SKM-1 (cell line): Measurements from ENCODE around the gene INTS7.

Experiments used
- DNase-seq: peaks from one replicate; lab custom pipeline; 2025; ENCODE audit not compliant: unreplicated experiment; lab: John Stamatoyannopoulos, UW

INTS7 gene, protein sequence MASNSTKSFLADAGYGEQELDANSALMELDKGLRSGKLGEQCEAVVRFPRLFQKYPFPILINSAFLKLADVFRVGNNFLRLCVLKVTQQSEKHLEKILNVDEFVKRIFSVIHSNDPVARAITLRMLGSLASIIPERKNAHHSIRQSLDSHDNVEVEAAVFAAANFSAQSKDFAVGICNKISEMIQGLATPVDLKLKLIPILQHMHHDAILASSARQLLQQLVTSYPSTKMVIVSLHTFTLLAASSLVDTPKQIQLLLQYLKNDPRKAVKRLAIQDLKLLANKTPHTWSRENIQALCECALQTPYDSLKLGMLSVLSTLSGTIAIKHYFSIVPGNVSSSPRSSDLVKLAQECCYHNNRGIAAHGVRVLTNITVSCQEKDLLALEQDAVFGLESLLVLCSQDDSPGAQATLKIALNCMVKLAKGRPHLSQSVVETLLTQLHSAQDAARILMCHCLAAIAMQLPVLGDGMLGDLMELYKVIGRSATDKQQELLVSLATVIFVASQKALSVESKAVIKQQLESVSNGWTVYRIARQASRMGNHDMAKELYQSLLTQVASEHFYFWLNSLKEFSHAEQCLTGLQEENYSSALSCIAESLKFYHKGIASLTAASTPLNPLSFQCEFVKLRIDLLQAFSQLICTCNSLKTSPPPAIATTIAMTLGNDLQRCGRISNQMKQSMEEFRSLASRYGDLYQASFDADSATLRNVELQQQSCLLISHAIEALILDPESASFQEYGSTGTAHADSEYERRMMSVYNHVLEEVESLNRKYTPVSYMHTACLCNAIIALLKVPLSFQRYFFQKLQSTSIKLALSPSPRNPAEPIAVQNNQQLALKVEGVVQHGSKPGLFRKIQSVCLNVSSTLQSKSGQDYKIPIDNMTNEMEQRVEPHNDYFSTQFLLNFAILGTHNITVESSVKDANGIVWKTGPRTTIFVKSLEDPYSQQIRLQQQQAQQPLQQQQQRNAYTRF

DNA sequence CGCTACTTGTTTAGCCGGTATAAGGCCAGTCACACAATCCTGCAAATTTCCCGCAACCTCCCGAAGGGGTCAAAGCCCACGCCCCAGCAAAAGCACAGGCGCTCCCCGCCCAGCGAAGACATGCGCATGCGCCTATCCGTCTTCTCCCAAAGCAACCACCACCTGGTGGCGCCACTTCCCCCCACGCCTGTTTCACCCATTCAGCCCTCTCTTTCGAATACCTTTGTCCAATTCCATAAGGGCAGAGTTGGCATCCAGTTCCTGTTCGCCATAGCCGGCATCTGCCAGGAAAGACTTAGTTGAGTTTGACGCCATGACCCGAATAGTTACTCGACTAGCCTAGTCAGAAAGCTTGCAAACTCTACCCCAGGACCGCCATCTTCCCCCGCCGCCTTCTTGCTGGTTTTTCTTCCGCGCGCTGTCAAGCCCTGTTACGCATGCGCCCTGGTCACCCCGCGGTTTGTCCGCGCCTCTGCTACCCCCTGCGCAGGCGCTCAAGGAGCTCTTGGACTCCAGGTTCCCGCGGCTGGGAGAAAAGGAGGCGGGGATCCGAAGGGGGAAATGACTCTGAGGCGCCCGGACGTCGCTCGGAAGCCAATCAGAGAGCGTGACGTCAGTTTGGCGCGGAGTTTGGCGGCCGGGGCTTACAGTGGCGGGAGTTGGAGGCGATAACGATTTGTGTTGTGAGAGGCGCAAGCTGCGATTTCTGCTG lies at the start of gene INTS7, which contains the start of gene DTL:
Gene INTS7 (minus strand): TSS at position 435 of the 712 bp plus-strand sequence. CDS start 120 bp downstream, at position 315.
Gene DTL (plus strand): TSS at position 626 of the 712 bp plus-strand sequence. CDS start 143 bp downstream, outside the sequence.
- peak; percentile 100 for DNase-seq

DNA sequence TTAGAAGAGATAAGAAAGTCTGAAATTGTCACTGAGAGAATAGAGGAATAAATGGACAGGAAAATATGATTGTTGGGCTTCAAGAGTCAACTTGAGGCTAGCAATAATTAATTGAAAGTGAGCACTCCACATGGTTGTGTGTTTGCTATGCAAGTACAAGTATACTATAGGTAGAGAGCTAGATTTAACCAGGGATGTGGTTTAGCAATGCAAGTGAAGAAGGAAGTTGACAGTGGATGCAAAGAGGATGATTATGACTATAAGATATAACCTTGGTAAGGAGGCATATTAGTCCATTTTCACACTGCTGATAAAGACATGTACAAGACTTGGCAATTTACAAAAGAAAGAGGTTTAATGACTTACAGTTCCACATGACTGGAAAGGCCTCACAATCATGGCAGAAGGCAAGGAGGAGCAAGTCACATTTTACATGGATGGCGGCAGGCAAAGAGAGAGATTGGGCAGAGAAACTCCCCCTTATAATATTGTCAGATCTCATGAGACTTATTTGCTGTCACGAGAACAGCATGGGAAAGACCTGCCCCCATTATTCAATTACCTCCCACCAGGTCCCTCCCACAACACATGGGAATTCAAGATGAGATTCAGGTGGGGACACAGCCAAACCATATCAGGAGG lies 47.5 kb upstream of the INTS7 start:
- DNase-seq, result no peak

DNA sequence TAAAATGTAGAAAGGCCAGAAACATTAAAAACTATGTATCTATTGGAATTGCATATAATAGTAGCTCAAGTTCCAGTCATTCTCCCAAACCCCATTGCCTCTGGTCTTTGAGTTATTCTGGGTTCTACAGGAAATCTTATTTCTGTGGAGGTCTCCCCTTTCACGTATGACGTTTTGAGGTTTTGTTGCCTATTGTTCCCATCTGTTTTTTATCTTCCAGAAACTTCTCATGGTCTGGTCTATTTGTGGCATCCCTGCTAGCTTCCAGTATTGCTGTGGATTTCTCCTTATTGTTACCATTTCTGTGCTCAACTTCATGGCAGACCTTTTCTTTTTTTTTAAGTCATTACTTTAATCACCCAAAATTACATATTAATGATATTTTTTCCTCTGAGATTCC lies 43.5 kb upstream of the INTS7 start:
- no peak for DNase-seq

DNA sequence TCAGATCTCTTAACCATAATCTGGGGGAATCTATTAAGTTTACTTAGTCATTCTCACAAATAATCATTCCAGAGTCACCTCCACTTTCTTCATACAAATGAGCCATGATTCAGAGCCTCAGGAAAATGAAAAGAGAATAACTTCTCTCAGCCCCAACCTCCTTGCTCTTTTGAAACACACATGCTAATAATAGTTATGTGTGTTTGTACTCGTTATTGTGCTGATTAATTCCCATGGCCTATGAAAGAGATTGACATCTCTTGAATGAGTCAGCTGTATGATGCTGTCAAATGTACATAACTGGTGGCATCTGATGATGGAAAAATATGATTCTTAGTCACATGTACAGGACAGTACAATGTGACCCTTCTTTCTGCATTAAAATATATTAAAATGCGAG lies 41.7 kb upstream of the INTS7 start:
- DNase-seq, result no peak

DNA sequence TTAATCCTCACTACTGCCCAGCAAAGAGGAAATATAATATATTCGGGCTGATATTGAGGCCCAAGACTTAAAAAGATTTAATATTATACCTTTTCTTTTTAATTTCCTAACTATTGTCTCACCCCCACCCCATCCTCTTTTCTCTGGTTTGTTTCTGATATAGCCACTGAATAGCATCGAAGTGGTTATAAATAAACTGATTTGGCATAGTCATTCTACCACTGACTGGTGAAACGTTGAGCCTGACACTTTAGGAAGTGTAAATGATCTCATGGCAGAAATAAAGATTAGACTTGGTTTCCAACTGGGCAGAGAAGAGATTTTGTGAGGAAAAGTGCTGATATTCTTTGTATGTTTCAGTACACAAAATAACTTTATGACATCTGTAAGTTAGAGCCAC lies 39.5 kb upstream of the INTS7 start:
- no peak for DNase-seq

DNA sequence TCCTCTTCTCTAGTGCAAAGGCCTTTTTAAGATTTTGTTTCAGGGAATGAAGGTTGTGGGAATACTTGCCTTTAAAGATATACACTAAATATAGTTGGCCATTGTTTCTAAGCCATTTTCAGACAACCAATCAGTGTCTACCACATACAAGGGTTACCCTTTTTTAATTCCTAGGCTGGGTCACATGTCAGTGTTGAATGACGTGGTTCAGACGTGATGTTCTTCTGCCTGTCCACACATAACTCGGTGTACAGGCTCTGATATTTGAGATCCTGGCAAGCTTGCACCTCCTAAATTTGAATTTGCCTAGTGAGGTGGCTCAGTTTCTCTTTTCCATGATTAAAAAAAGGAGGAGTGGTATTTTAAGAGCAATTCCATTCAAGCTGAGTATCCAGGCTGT lies 39.0 kb upstream of the INTS7 start:
- no peak for DNase-seq

DNA sequence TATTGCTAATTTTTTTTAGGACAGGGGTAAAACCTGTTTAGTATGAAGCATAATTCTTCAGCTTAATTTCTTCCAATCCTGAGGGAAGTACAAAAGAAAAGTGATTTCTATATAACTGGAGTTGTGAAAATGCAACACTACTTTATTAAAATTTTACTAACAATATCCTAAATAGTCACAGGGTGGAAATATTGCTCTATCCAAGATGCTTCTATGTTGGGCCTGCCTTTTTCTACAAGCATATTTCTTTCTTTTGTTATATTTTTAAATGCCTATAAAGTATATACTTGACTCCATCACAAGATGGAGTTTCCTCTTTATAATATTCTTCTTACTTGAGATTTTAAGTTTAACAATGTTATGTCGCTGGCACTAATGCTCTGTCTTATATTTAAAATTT lies 38.1 kb upstream of the INTS7 start:
- no peak for DNase-seq

DNA sequence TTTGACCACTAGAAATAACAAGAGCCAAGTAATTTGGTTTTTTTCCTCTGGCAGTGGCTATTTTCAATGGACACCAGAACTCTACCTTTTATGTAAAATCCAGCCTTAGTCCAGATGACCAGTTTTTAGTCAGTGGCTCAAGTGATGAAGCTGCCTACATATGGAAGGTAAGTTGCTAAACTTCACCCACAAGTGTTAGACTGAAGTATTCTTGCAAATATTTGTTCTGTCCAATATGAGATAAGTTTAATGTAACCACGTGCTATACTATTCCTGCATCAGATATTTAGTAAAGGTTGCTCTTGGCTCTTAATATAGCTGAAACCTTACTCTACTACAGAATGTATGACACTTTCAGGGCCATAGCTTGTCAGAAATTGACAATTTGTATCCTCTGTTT lies 36.7 kb upstream of the INTS7 start:
- no peak for DNase-seq

DNA sequence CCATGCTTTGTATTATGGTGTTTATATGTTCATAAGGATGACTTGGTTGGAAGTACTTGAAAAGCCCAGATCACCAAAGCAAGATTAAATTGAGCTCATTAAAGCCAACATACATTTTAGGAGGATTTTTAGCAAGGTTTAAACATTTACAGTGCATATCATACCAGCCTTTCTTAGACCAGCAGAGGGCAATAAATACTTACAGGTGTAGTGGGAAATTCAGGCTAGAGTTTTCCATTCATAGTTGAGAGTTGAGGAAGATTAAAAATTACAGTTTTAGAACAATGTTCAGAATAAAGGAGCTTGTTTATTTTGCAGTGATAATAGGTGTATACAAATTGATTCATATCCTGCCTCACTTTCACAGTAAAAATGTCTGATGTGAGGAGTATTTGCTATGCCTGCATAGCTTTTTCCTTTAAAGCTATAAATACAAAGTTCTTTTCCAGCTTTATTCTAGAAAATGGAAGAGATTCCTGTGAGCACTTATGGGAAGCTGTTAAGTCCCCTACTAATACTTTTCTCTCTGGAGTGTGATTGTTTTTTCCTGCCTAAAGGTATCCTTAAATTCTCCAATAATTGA lies 35.5 kb upstream of the INTS7 start:
- DNase-seq, result peak; percentile 32

DNA sequence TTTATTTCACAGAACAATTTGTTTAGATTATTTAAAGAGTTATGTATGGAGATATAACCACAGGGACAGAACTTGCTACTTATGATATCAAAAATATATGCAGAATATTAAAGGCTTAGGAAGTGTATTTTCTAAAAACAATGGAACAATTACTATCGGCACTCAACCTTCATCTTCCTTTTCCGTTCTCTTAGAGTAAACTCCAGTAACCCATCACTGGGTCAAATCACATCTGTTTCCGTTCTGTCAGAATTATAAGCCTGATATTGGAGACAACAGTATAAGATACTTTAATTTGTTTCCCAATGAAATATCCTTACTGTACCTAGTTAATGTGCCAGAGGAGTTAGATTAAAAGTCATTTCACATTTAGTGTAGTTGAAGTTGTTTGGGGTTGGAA lies 32.4 kb upstream of the INTS7 start:
- DNase-seq, result no peak

DNA sequence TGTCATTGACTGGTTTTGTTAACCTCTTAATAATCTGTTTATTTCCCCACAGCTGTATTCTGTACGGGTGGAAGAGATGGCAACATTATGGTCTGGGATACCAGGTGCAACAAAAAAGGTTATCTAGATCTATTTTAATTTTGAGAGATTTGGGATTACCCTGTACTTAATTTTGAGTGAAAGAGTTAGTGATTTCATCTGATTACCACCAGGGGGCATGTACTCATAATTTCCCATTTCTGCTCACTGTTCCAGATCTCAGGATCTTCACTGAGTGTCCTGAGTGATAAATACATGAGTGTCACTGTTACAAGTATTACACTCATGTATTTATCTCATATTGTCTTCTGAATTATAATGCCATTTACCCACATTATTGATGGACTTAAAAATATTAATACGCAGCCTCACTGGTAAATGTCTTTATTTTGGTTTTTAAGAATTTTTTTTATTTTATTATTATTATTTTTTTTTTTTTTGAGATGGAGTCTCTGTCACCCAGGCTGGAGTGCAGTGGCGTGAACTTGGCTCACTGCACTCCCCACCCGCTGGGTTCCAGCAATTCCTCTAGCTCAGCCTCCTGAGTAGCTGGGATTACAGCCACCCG lies 27.6 kb upstream of the INTS7 start:
- DNase-seq, result peak; percentile 57

DNA sequence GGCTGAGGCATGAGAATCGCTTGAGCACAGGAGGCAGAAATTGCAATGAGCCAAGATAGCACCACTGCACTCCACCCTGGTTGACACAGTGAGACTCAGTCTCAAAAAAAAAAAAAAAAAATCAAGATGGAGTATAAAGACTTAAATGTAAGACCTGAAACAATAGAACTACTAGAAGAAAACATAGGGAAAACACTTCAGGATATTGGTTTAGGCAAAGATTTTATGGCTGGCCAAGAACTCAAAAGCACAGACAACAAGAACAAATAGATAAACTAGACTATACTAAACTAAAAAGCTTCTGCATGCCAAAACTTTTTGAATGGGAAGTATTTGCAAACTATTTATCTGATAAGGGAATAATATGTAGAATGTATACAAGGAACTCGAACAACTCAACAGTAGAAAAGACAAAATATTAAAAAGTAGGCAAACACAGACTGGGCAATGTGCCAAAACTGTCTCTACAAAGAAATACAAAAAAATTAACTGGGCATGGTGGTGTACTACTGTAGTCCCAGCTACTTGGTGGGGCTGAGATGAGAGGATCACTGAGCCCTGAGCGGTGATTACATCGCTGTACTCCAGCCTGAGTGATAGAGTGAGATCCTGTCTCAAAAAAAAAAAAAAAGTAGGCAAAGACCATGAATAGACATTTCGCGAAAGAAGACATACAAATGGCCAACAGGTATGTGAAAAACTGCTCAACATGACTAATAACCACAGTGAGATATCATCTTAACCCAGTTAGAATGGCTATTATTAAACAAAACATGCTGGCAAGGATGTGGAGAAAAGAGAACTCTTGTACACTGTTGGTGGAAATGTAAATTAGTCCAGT lies 25.5 kb upstream of the INTS7 start:
- no peak for DNase-seq

DNA sequence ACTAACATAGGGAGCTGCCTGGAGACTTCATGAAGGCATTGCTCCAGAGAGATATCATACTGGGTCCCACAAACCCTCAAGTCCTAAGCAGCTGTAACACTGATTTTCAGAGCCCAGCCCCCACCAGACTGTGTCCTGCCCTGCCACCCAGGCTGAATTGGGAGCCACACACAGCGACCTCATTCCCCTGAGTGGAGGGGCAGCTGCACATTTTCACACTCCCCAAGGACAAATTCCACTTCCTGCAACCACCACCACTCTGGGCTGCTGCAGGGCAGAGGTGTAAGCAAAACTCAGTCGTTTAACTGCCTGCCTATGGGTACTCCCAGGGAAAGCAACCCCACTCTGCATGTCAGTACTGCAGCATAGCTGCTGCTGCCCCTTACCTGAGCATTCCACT lies 20.0 kb upstream of the INTS7 start:
- DNase-seq, result no peak

DNA sequence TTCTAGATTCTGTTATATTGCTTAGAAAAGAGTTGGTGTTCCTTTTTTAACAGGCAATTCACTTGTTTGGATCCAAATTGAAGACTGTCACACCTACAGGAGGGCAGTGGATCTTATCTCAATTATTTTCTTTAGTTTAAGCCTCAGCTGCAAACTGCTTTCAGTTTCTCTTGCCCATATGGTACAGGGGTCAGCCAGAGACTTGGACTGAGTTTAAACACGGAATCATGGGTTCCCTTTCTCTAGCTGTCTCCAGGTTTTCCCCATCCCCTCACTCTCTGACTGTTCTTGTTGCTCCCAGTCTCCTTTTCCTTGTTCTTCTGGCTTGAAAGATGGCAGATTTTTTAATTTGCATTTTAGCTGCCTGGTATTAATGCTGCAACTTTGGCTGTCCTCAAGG lies 18.6 kb upstream of the INTS7 start:
- DNase-seq, result no peak

DNA sequence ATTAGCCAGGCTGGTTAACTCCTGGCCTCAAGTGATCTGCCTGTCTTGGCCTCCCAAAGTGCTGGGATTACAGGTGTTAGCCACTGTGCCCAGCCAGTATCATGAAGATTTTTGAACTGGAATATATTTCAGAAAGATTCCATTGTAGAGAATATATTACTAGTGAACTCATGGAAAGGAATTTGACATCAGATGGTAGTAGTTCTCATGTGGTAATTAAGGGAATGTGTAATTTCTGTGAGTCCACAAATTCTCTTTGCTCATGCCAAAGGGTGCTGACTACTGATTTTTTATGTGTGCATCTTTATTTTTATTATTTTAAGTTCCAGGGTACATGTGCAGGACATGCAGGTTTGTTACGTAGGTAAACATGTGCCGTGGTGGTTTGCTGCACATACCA lies 10.6 kb upstream of the INTS7 start:
- DNase-seq, result no peak

DNA sequence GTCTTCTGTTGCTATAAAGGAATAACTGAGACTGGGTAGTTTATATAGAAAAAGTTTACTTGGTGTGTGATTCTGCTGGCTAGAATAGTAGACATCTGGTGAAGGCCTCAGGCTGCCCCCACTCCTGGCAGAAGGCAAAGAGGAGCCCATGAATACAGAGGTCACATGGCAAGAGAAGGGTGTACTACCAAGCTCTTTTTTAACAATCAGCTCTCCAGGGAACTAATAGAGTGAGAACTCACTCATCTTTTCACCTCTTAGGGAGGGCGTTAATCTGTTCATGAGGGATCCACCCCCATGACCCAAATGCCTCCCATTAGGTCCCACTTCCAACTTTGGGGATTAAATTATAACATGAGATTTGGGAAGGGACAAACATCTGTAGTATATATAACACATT lies 9.5 kb upstream of the INTS7 start:
- no peak for DNase-seq

DNA sequence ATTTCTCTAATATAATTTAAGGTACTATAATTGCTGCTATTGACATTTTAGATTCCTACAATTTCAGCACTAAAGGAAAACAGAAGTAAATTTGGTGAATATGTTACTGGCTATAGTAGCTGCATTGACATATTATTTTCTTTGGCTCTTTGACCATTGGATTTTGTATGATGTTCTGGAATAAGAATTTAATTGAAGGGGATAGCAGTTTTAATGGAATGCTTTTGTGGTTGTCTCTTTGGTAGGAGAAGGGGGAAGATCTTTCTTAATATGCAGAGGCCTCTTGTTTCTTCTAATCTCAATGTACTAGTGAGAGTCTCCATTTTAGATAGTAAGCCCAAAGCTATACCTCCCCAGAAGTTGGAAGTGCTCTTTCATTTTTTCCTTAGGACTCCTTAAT lies 7.1 kb upstream of the INTS7 start:
- DNase-seq, result no peak

DNA sequence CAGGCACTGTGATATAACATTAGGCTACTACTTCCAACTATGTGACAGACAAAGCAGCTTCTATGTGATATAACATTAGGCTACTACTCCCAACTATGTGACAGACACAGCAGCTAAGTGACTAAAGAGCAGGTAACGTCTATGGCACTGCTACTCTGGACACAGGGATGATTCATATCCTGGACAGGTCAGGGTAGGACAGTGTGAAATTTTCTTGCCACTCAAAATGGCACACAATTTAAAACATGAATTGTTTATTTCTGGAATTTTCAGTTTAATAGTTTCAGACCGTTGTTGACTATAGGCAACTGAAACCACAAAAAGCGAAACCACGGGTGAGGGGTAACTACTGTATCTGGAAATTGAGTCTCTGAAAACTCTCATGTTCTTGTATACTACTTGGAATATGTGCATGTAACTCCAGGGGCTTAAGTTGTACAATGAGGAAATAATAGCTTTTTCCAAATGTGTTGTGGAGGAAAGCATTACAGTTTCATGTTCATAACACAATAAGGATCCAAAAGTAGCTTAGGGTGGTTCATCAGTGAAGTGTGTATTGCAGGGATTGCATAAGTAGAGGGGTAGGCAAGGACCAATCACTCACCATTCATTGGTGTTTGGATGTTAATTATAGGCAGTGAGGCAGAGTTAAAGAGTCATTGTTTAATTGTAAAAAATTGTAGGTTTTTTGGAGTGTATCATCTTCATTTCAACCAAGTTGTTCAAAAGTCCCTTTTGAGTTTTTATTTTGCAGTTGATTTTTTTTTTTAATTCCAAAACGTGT lies 5.5 kb upstream of the INTS7 start:
- no peak for DNase-seq
